Gastroesophageal sphincter (tissue), 4 donors: ENCODE results near the gene TNNT2. TPM values are rescaled to one million over a fixed set of nuclear protein-coding genes. Genes with fewer than 3 reads are reported as not detected.

Experiments used
- ATAC-seq: fragments of 150-250 bp; one replicate; pipeline ENCODE4 v1.9.1; 2016; ENCODE audit warnings: mild to moderate bottlenecking, moderate library complexity
- H3K27ac ChIP-seq, 4 donors: fragments of 200-600 bp; sonication (generic) in 3 of 4; 1 replicate in 3 of 4; 2 replicates in 1 of 4; pipeline ENCODE4 v1.5.1; 2016 to 2019
- H3K27me3 ChIP-seq: fragments of 200-600 bp; sonication (generic); one replicate; pipeline ENCODE4 v1.5.1; 2019
- H3K36me3 ChIP-seq, 2 donors: fragments of 200-600 bp; sonication (generic); one replicate each; pipeline ENCODE4 v1.5.1; 2019; ENCODE audit warnings: control low read depth in 1 of 2
- H3K4me1 ChIP-seq, 3 donors: fragments of 200-600 bp; sonication (generic); 1 replicate in 2 of 3; 2 replicates in 1 of 3; pipeline ENCODE4 v1.5.1; 2016 to 2019; ENCODE audit warnings: control low read depth in 2 of 3
- H3K4me3 ChIP-seq, 2 donors: fragments of 200-600 bp; sonication (generic); one replicate each; pipeline ENCODE4 v1.5.1; 2019; ENCODE audit warnings: mild to moderate bottlenecking in 1 of 2, moderate library complexity in 1 of 2
- H3K9me3 ChIP-seq, 3 donors: fragments of 200-600 bp; sonication (generic); one replicate each; pipeline ENCODE4 v1.5.1; 2017 to 2019; ENCODE audit warnings: control low read depth in 2 of 3
- EP300 ChIP-seq: sonication (generic); formaldehyde crosslinking; IDR thresholded peaks from one replicate; pipeline ENCODE4 v1.6.1; 2017; ENCODE audit warnings: antibody characterized with exemption, mild to moderate bottlenecking
- POLR2A ChIP-seq, 2 donors: fragments of 450-650 bp; IDR thresholded peaks; one replicate each; pipeline ENCODE4 v1.6.1; 2017; ENCODE audit warnings: antibody characterized with exemption in 2 of 2, mild to moderate bottlenecking in 2 of 2, moderate library complexity in 1 of 2
- POLR2AphosphoS5 ChIP-seq: sonication (generic); formaldehyde crosslinking; IDR thresholded peaks from one replicate; pipeline ENCODE4 v1.6.1; 2017; ENCODE audit warnings: antibody characterized with exemption
- whole genome bisulfite sequencing, 2 donors: methylation state at CpG; one replicate each; pipeline ENCODE4 v1.1.5; 2018; ENCODE audit warnings: low coverage in 1 of 2; 5-methylcytosine and 5-hydroxymethylcytosine counted together
- total RNA-seq, 4 donors: library from RNA; depleted of rRNA; stranded (reverse); fragments of >200 nt; gene quantifications; one replicate each; pipeline ENCODE4 v1.1.0, GENCODE V29; 2016
- TF ChIP-seq, protein P1 (sequence below), 4 experiments: fragments of 200-600 bp in 2 of 4; fragments of 450-650 bp in 2 of 4; sonication (generic) in 1 of 4; IDR thresholded peaks; one replicate each; pipeline ENCODE4 v1.5.1; 2017 to 2019; ENCODE audit warnings: antibody characterized with exemption in 4 of 4, mild to moderate bottlenecking in 2 of 4, moderate library complexity in 2 of 4

TNNT2 gene
- total RNA-seq, 4 donors from 2014 or later = 0.47 to 0.94 (median 0.81) TPM; not detected in 1

DNA sequence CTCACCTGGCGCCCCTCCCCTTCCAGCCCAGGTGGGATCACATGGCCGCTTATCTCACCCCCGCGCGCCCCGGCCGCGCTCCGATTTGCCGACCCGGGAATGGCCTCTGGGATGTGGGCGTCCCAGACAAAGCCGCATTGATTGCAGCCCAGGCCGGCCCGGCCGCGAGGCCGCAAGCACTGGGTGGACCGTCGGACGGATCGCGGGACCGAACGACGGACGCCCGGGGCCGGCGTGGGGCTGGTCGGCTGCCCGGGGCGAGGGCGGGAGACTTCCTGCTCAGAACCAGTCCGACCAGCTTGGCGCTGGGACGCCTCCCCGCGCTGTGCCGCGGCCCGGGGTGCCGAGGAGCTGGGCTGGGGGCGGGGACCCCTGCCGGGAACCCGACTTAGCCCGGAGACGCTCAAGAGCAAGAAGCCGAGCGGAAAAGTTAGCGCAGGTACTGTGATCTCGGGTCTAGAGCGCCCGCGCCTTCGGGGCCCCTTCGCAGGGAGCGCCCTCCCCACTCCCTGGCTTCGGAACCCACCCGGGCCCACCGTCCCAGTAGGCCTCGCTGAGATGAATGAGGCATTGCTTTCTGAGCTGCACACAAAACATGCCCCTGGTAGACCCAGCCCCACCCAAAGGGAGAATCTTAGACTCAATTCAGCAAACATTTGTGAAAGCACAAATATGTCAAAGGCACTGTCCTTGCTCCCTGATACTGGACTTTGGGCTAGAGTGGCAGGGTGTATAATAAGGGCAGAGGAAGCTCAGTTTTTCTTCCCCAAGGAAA lies 22.1 kb upstream of the TNNT2 start:
- Histone ChIP-seq H3K4me3 (peak overlapping the region in 1 of 2 donors; percentile 29), H3K4me1 (peaks cover 0 to 11% (median 7%) of the 10 kb centered on the region in 3 donors), H3K36me3 (no peaks in the 10 kb centered on the region), H3K27ac (no peak overlapping the region), H3K9me3 (no peaks in the 10 kb centered on the region), H3K27me3 (peaks cover 64% of the 10 kb centered on the region)
- WGBS, 2 donors = no CpG with 5 or more reads among the region's 62 CpGs
- TF ChIP-seq EP300 = no peak
- ATAC-seq = no peak

DNA sequence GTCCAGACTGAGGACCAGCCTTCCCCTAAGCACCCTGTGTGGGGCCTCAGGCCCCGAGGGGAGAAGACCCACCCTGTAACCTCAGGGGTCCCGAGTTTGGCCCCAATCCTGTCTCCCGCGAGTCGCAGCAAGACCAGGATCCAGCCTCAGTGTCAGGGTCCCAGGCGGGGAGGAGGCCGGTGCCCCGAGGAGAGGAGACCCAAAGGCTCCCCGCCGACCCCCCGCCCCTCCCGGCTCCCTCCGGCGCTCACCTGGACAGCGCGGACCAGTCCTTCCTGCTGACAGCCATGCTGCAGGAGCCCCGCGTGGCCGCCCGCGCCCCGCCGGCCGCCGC lies 21.5 kb upstream of the TNNT2 start, which contains the start of gene LAD1:
LAD1 (minus strand) TSS at position 307 of the 334 bp plus-strand sequence; CDS start at position 289, 18 bp downstream.
- H3K27ac ChIP-seq = no peak within 1 kb of the TSS
- H3K9me3 ChIP-seq = no peaks in the 10 kb centered on the region
- peaks cover 64% of the 10 kb centered on the region for H3K27me3 ChIP-seq
- TF ChIP-seq POLR2AphosphoS5 (no peak), EP300 (no peak)
- peak within 1 kb of the TSS in 1 of 2 donors; percentile 29 for H3K4me3 ChIP-seq
- no peaks in the 10 kb centered on the region for H3K36me3 ChIP-seq
- ATAC-seq = no peak
- peaks cover 0 to 11% (median 7%) of the 10 kb centered on the region in 3 donors for H3K4me1 ChIP-seq
- WGBS, 2 donors = no CpG with 5 or more reads among the region's 25 CpGs

DNA sequence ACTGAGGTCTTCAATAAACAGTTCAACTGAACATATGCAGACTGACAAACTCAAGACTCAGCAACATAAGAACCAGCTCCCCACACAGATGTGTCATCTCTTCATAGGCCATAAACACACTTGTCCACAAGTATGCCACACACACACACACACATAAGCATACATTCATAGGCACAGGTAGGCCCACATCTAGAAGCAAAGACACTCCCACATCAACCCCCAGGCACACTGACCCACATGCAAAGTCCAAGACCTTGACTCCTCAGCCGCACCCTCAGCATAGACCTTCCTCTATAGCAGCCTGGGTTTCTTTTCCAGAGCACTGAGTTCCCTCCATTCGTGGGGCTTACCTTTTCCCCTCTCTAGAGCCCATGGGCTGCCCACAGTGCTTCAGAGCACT lies 20.2 kb upstream of the TNNT2 start:
- Histone ChIP-seq H3K27me3 (peaks cover 58% of the 10 kb centered on the region), H3K27ac (no peak overlapping the region), H3K4me1 (peaks cover 0 to 11% (median 7%) of the 10 kb centered on the region in 3 donors), H3K4me3 (no peak overlapping the region), H3K36me3 (no peaks in the 10 kb centered on the region), H3K9me3 (no peaks in the 10 kb centered on the region)
- no peak for ATAC-seq
- TF ChIP-seq, protein P1, sequence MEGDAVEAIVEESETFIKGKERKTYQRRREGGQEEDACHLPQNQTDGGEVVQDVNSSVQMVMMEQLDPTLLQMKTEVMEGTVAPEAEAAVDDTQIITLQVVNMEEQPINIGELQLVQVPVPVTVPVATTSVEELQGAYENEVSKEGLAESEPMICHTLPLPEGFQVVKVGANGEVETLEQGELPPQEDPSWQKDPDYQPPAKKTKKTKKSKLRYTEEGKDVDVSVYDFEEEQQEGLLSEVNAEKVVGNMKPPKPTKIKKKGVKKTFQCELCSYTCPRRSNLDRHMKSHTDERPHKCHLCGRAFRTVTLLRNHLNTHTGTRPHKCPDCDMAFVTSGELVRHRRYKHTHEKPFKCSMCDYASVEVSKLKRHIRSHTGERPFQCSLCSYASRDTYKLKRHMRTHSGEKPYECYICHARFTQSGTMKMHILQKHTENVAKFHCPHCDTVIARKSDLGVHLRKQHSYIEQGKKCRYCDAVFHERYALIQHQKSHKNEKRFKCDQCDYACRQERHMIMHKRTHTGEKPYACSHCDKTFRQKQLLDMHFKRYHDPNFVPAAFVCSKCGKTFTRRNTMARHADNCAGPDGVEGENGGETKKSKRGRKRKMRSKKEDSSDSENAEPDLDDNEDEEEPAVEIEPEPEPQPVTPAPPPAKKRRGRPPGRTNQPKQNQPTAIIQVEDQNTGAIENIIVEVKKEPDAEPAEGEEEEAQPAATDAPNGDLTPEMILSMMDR (IDR thresholded peaks at IDR 0.05) = no peak
- TF ChIP-seq POLR2AphosphoS5 (no peak), POLR2A (IDR thresholded peaks at IDR 0.05) (no peak), EP300 (no peak)
- no CpG with 5 or more reads among the region's 2 CpGs for WGBS, 2 donors

DNA sequence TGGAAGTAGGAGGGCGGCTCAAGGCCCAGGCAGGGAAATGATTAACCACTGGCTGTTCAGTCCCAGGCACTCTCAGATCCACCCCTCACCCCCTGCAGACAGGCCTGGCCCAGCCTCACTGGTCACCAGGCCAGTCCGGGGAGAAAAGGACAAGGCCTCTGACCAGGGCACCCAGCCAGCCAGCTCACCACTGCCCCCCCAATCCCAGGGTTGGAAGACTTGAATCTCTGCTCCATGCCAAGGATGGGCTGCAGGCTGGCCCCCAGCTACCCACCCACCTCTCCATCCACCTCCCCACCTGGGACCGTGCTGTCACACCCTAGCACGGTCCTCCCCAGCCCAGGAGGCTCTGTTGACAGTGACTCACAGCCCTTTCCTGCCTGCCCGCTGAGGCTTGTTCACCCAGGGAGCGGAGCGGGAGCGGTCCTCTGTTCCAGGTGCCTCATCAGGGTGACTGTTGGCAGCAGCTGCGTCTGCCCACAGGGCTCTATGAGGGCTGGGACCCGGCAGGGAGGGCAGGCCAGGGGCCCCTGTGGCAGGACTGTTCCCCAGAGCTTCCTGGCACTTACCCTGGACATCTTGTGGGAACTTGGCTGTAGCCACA lies 19.5 kb upstream of the TNNT2 start:
- TF ChIP-seq EP300 (no peak), POLR2A (IDR thresholded peaks at IDR 0.05) (no peak), POLR2AphosphoS5 (no peak)
- TF ChIP-seq, protein P1 (IDR thresholded peaks at IDR 0.05) = no peak
- WGBS, 2 donors = 88 to 100% methylated on average over 1 to 2 of the region's 10 CpGs
- Histone ChIP-seq H3K4me3 (no peak overlapping the region), H3K27me3 (peaks cover 53% of the 10 kb centered on the region), H3K36me3 (no peaks in the 10 kb centered on the region), H3K4me1 (peaks cover 0 to 11% (median 7%) of the 10 kb centered on the region in 3 donors), H3K27ac (no peak overlapping the region), H3K9me3 (no peaks in the 10 kb centered on the region)
- ATAC-seq = no peak

DNA sequence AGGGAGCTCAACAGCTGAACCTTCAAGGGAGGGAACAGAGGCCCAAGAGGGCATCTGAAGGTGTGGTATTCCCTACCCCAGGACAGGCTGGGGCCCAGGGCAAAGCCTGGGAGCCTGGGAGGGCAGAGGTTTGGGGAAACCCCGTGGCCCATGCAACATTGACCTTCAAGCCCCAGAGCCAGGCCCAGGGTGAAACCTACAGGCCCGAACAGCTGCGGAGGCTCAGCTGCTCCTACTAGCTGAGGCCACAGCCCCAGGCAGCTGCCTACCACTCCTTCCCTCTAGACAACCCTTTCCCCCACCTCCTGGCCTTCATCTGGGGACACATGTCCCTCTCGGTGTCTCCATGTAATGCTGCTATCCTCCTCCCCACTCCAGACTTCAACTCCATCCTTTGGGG lies 18.5 kb upstream of the TNNT2 start:
- TF ChIP-seq POLR2A (IDR thresholded peaks at IDR 0.05) (no peak), POLR2AphosphoS5 (no peak), EP300 (no peak)
- TF ChIP-seq, protein P1 (IDR thresholded peaks at IDR 0.05) = no peak
- Histone ChIP-seq H3K9me3 (no peaks in the 10 kb centered on the region), H3K4me1 (peaks cover 0 to 11% (median 7%) of the 10 kb centered on the region in 3 donors), H3K4me3 (no peak overlapping the region), H3K27ac (no peak overlapping the region), H3K27me3 (peaks cover 43% of the 10 kb centered on the region), H3K36me3 (no peaks in the 10 kb centered on the region)
- ATAC-seq = no peak
- 84 to 100% methylated on average over 2 to 3 of the region's 4 CpGs for WGBS, 2 donors
